Endothelial cell of umbilical vein (primary cell): ENCODE measurements around the gene CD151. TPM values are rescaled to one million over a fixed set of nuclear protein-coding genes. Genes with fewer than 3 reads are reported as not detected.

ENCODE experiments used
- BruUV-seq: library from RNA; stranded (reverse); fragments of 400-500 nt; replicated peaks from 2 replicates; lab custom pipeline; 2021; lab: Mats Ljungman, UMichigan
- CTCF ChIA-PET: fragments of 300-600, 350-600 bp; sonication (Branson Sonifier 250); formaldehyde crosslinking; loops from one replicate; lab custom pipeline; 2021; ENCODE audit warnings: antibody characterized with exemption, inconsistent platforms; lab: Charles Lee
- POLR2A ChIA-PET: fragments of 300-600, 350-600 bp; sonication (Branson Sonifier 250); formaldehyde crosslinking; loops from one replicate; lab custom pipeline; 2021; ENCODE audit warnings: antibody characterized with exemption, inconsistent platforms; lab: Charles Lee
- DNase-seq: peaks from one replicate; pipeline ENCODE4 v3.0.0-alpha.2; 2011; ENCODE audit warnings: low read depth, low spot score
- FAIRE-seq: peaks from 2 replicates; lab custom pipeline; 2011; peaks lifted over from hg19 to GRCh38; lab: Jason Lieb, UNC
- H2AFZ ChIP-seq: 2 replicates; pipeline ENCODE4 v1.6.0; 2012; ENCODE audit warnings: low read depth, low read length, control low read depth, inconsistent platforms
- H3K27ac ChIP-seq: 2 replicates; pipeline ENCODE4 v1.5.1; 2011; ENCODE audit warnings: low read depth, mild to moderate bottlenecking, control low read depth, low read length, moderate library complexity; ENCODE audit not compliant: insufficient read depth
- H3K27me3 ChIP-seq, 2 experiments: 2 replicates each; pipeline versions ENCODE4 v1.6.0 to v1.6.1; 2011; ENCODE audit warnings: low read length in 2 of 2, mixed read lengths in 1 of 2; ENCODE audit not compliant: control insufficient read depth in 2 of 2, insufficient read depth in 2 of 2
- H3K36me3 ChIP-seq, 2 experiments: 2 replicates in 1 of 2; 3 replicates in 1 of 2; pipeline ENCODE4 v1.5.1; 2011; ENCODE audit warnings: low read length in 2 of 2, mild to moderate bottlenecking in 1 of 2, moderate library complexity in 1 of 2; ENCODE audit not compliant: control insufficient read depth in 2 of 2, insufficient read depth in 2 of 2; ENCODE audit errors: extremely low read depth in 1 of 2
- H3K4me1 ChIP-seq: 3 replicates; pipeline ENCODE4 v1.5.1; 2011; ENCODE audit warnings: mild to moderate bottlenecking, low read length; ENCODE audit not compliant: control insufficient read depth, insufficient read depth; ENCODE audit errors: extremely low read depth
- H3K4me2 ChIP-seq: 2 replicates; pipeline ENCODE4 v1.6.1; 2011; ENCODE audit warnings: low read length, control low read depth, mixed read lengths; ENCODE audit not compliant: insufficient read depth
- H3K4me3 ChIP-seq, 3 experiments: fragments of 200-600 bp in 1 of 3; sonication (generic), shearing (Covaris generic) in 1 of 3; replicated peaks in 1 of 3; 2 replicates each; pipeline ENCODE4 v1.5.1; 2011 to 2016; ENCODE audit warnings: control low read depth in 3 of 3, low read length in 3 of 3, mild to moderate bottlenecking in 2 of 3, inconsistent platforms in 1 of 3, low read depth in 1 of 3, moderate library complexity in 1 of 3; ENCODE audit not compliant: insufficient read depth in 1 of 3
- H3K79me2 ChIP-seq: 2 replicates; pipeline ENCODE4 v1.6.0; 2012; ENCODE audit warnings: low read length, inconsistent platforms; ENCODE audit not compliant: control insufficient read depth, insufficient read depth
- H3K9ac ChIP-seq: replicated peaks from 2 replicates; pipeline ENCODE3; 2011; ENCODE audit warnings: low read length, control low read depth; ENCODE audit not compliant: insufficient read depth; ENCODE audit errors: extremely low read depth
- H3K9me1 ChIP-seq: replicated peaks from 3 replicates; pipeline ENCODE4 v1.6.0; 2011; ENCODE audit warnings: mild to moderate bottlenecking, low read length; ENCODE audit not compliant: control insufficient read depth, insufficient read depth; ENCODE audit errors: extremely low read depth
- H3K9me3 ChIP-seq: replicated peaks from 2 replicates; pipeline ENCODE4 v1.5.1; 2012; ENCODE audit warnings: low read length, inconsistent platforms; ENCODE audit not compliant: control insufficient read depth, insufficient read depth
- H4K20me1 ChIP-seq: replicated peaks from 2 replicates; pipeline ENCODE3; 2011; ENCODE audit warnings: mild to moderate bottlenecking, low read length; ENCODE audit not compliant: control insufficient read depth, insufficient read depth; ENCODE audit errors: extremely low read depth
- JUN ChIP-seq: IDR thresholded peaks from 2 replicates; pipeline ENCODE4 v1.6.1; 2011; ENCODE audit warnings: borderline replicate concordance, low read depth; ENCODE audit not compliant: insufficient read length, insufficient read depth
- POLR2A ChIP-seq: IDR thresholded peaks from 2 replicates; pipeline ENCODE4 v1.6.1; 2012; ENCODE audit warnings: low read depth, mild to moderate bottlenecking, control low read depth, low read length
- POLR2AphosphoS5 ChIP-seq: IDR thresholded peaks from 2 replicates; pipeline ENCODE4 v1.6.1; 2012; ENCODE audit warnings: low read depth, mild to moderate bottlenecking, control low read depth, low read length, moderate library complexity; ENCODE audit not compliant: insufficient read depth
- dilution Hi-C: fragments of 300-500 bp; cut with MboI; formaldehyde crosslinking; loops from one replicate; pipeline ENCODE4 v1.15.0; 2019; ENCODE audit warnings: low sequenced_read_pairs; ENCODE audit not compliant: extremely low pct_ligation_motif_present
- intact Hi-C: fragments of 100-400 bp; cut with micrococcal nuclease; formaldehyde crosslinking; loops from one replicate; pipeline ENCODE4 v1.10.0; 2022
- polyA plus RNA-seq, 4 experiments: library from polyadenylated mRNA; depleted of rRNA in 3 of 4; stranded (reverse) in 3 of 4; unstranded in 1 of 4; fragments of >200 nt; gene quantifications; 2 replicates each; pipeline versions ENCODE4 v1.2.1 to v1.2.3, GENCODE V29; 2011 to 2012; ENCODE audit warnings: missing spikeins in 1 of 4
- total RNA-seq: library from RNA; stranded (reverse); gene quantifications from 2 replicates; pipeline ENCODE4 v1.2.3, GENCODE V29; 2021
- TF ChIP-seq, protein P1 (sequence below), 2 donors: IDR thresholded peaks; 1 replicate in 1 of 2; 2 replicates in 1 of 2; pipeline ENCODE4 v1.5.1; 2011; ENCODE audit warnings: low read length in 2 of 2, mild to moderate bottlenecking in 2 of 2, moderate library complexity in 2 of 2, control low read depth in 1 of 2, inconsistent platforms in 1 of 2, low read depth in 1 of 2; ENCODE audit not compliant: insufficient read depth in 1 of 2; ENCODE audit errors: extremely low read depth in 1 of 2

Gene CD151
- total and polyA plus RNA-seq, 2 donors (not counting 3 experiments of a cell fraction or from before 2014, with no cell fraction given), result 515 to 1,090 TPM

DNA sequence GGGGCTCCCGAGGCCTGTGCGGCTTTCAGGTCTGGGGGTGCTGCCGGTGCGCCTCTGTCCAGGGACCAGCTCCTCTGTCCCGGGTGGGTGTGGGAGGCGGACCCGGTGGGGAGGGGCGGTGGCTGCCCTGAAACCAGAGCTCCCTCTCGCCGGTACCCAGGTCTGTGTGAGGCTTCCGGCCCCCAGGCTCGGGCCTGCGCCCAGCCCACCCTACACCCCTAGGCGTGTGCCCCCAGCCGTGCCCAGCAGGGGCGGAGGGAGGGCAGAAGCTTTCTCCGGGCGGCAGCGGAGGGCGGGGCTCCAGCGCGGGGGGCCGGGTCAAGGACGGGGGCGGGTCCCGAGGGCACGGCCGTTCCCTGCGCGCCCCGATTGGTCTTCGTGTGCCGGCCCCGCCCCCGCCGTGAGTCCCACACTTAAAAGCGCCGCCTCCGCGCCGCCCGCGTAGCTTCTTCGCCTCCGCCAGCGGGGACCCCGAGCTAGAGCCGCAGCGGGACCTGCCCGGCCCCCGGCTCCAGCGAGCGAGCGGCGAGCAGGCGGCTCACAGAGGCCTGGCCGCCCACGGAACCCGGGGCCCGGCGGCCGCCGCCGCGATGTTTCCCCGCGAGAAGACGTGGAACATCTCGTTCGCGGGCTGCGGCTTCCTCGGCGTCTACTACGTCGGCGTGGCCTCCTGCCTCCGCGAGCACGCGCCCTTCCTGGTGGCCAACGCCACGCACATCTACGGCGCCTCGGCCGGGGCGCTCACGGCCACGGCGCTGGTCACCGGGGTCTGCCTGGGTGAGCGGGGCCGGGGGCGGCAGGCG is 13.4 kb upstream of the CD151 start:
- ChIA-PET CTCF (interaction anchor here (1.1 to 2.7 kb wide), 4 partner anchors 9 to 15 kb away, joined by 3 to 11 read pairs (median 8); partner anchors contain the start of gene RPLP2), POLR2A (interaction anchor here (0.6 to 3.3 kb wide), 10 partner anchors 9 to 264 kb away, joined by 3 to 23 read pairs (median 11); partner anchors contain the start of genes CEND1, GATD1, RPLP2 and TSPAN4)
- Histone ChIP-seq H3K4me2 (peak overlapping the region; percentile 70), H3K79me2 (peaks cover 19% of the 10 kb centered on the region), H3K36me3 (peaks cover 3 to 13% of the 10 kb centered on the region in 2 experiments), H3K9me3 (no peaks in the 10 kb centered on the region), H3K9ac (peak overlapping the region; percentile 94), H4K20me1 (no peaks in the 10 kb centered on the region), H3K27ac (peak overlapping the region; percentile 89), H3K4me3 (peak overlapping the region; percentile 66 to 79 (median 77)), H2AFZ (peak overlapping the region; percentile 93), H3K27me3 (no peaks in the 10 kb centered on the region), H3K4me1 (peaks cover 20% of the 10 kb centered on the region), H3K9me1 (no peaks in the 10 kb centered on the region)
- peak; percentile 87 for FAIRE-seq
- BruUV-seq, result no TSS peak
- dilution Hi-C loops, result no loop called here
- peak; percentile 85 for DNase-seq
- TF ChIP-seq POLR2A (peak; percentile 98), POLR2AphosphoS5 (peak; percentile 97), JUN (no peak)
- TF ChIP-seq, protein P1, sequence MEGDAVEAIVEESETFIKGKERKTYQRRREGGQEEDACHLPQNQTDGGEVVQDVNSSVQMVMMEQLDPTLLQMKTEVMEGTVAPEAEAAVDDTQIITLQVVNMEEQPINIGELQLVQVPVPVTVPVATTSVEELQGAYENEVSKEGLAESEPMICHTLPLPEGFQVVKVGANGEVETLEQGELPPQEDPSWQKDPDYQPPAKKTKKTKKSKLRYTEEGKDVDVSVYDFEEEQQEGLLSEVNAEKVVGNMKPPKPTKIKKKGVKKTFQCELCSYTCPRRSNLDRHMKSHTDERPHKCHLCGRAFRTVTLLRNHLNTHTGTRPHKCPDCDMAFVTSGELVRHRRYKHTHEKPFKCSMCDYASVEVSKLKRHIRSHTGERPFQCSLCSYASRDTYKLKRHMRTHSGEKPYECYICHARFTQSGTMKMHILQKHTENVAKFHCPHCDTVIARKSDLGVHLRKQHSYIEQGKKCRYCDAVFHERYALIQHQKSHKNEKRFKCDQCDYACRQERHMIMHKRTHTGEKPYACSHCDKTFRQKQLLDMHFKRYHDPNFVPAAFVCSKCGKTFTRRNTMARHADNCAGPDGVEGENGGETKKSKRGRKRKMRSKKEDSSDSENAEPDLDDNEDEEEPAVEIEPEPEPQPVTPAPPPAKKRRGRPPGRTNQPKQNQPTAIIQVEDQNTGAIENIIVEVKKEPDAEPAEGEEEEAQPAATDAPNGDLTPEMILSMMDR (IDR thresholded peaks at IDR 0.05; ENCODE audit: extremely low read depth in 1 of 2, insufficient read depth in 1 of 2, low read depth in 1 of 2, low read length in 2 of 2), result peak in 1 of 2 donors; percentile 14
- intact Hi-C loops, result loop anchor here (1.0 to 2.0 kb wide), 3 partner anchors 10 to 15 kb away; partner anchors contain the start of gene RPLP2
